GM18868 (cell line): ENCODE measurements around the gene UACA.
"Not testable (repeated sequence)": the region's sequence is repeated elsewhere in the genome, so short reads cannot be mapped to it uniquely, and the experiment has no call there.

Source experiments
- ATAC-seq: cut with Tn5 transposase; IDR thresholded peaks from one replicate; pipeline ENCODE4 v1.9.1; 2021; ENCODE audit warnings: mild to moderate bottlenecking, moderate library complexity; ENCODE audit not compliant: unreplicated experiment

Gene UACA

GRCh38 chr15:70753101-70753829, 10.1 kb downstream of the UACA start:
- ATAC-seq, result no peak

DNA sequence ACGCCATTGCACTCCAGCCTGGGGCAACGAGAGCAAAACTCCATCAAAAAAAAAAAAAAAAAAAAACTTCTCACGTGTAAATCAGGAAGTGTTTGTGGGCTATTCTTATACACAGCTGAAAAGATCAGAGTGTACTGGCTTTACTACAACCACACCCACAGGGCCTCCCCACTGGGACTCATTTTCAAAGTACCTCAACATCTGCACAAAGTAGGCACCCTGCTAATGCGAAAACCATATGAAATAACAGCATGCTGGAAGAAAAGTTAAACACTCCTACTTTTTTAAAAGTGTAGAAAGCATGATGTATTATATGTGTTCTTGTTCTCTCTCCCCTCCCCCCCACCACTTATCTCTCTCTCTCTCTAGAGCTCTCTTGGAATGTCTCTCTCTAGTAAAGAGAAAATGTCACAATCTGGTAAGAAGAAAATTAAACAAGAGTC, 11.1 kb downstream of the UACA start:
- no peak for ATAC-seq

DNA sequence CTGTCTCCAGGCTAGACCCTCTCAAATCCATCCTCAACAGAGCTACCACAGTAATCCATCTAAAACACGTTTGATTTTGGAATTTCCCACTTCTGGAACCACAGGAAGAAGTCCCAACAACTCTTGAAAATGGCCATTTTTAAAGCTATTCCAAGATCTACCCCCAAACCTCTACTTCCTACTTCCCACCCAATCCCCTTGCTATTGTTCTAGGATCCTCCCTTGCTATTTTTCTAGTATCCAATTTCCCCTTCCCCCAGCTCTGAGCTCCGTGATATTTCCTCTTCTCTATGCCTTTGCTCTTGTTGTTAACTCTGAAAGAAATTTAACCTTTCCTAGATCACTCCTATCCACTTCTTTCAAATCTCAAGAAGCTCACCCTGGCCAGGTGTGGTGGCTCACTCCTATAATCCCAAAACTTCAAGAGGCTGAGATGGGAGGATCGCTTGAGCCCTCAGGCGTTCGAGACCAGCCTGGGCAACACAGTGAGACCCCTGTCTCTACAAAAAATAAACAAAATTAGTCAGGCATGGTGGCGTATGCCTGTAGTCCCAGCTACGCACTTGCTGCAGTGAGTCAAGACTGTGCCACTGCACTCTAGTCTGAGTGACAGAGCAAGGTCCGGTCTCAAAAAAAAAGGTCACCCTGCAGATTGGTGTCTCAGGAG, 13.0 kb downstream of the UACA start:
- no peak for ATAC-seq

DNA sequence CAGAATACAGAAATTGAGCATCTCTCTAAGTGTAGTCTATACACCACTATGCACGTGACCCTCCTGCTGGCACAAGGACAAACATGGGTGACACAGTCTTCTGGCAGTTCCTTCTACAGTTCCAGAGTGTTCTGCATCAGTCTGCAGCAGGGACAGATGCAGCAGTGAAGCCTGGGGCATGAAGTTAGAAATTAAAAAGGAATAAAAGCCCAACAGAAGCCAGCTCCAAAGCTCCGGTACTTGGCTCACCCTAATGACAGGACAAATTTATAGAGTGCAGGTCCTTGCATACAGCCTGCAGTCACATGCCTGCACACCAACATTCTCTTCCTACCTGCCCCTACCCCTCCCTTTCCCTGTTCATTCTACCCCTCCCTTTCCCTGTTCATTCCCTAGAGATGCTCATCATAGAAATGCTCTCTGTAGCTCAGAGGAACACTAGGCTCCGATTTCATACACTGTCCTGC, 15.0 kb downstream of the UACA start:
- ATAC-seq, result no peak

DNA sequence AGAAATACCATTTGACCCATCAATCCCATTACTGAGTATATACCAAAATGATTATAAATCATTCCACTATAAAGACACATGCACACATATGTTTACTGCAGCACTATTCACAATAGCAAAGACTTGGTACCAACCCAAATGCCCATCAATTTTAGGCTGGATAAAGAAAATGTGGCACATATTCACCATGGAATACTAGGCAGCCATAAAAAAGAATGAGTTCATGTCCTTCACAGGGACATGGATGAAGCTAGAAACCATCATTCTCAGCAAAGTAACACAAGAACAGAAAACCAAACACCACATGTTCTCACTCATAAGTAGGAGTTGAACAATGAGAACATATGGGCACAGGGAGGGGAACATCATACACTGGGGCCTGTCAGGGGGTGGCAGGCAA, 16.8 kb downstream of the UACA start:
- ATAC-seq, result not testable (repeated sequence)

DNA sequence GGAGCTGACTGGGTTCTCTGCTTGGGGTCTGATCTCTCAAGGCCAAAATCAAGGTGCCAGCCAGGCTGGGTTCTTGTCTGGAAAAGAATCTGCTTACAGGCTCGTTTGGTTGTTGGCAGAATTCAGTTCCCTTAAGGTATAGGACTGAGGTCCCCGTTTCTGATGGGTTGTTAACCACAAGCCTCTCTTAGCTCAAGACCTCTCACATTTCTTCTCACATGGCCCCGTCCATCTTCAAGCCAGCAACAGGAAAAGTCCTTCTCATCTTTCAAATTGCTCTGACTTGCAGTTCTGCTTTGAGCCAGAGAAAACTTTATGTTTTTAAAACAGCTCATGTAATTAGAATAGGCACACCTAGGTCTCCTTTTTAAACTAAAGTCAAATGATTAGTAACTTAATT, 20.4 kb downstream of the UACA start:
- ATAC-seq, result no peak

DNA sequence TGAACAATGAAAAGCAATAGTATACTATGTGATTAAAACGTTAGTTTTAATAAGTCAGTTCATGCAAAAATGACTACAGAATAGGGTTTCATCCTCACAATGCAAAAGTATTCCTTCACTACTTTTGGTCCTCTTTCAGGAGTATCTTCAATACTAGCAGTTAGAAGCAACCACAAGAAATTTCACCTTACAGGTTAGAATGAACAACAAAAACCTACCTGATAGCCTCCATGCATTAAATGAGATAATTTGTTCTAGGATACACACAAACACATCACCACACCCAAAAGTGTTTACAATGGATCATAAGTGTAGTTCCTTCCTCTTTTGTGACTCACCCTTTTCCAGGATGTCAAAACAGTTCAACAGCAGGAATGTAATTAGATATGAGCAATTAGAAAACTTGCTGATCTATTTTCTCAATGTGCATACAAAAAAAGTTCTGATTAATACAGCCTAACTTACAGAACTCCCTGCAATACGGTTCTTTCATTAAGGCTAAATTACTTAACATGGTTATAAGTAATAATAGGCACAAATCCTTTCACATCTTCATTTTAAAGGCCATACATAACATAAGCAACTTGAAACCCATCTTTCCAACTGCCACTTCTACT, 21.6 kb downstream of the UACA start:
- ATAC-seq, result no peak

- ATAC-seq, result no peak
Measured at GRCh38 chr15:70741107-70741531, 22.2 kb downstream of the UACA start.

GRCh38 chr15:70735040-70735439, 28.3 kb downstream of the UACA start:
- ATAC-seq, result not testable (repeated sequence)

GRCh38 chr15:70729164-70729563, 34.2 kb downstream of the UACA start:
- no peak for ATAC-seq

DNA sequence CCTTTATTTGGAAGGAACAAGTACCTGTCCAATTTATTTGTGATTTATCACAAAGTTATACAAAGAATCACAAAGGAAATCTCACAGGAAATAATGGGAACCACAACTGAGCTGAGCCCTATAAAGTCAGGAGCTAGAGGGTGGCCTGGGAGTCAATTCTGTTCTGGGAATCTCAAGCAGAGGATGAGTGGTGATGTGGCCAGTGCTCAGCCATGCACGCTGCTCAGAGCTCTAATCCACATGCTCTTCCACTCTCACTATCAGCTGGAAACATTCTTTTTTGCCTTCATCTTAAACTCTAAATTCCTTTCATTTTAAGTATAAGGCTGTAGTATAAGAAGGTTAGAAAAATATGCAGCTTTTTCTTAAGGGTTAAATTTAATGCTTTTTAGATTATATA, 36.6 kb downstream of the UACA start:
- no peak for ATAC-seq

DNA sequence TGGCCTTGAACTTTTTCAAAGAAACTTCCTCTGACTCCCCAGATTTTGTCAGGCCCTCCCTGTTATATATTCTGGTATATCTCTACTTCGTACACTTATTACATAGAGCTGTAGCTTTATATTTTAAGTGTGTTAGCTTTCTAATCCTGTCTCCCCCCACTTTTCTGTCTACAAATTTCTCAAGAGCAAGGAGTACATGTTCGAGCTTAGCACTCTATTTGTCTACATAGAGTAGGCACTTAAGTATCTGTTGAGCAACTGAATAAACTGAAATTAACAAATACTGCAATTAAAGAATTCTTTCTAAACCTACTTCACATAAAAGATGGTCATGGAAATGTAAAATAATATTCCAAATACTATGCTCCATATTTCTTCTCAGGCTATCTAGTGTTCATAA, 39.4 kb downstream of the UACA start:
- ATAC-seq, result no peak

GRCh38 chr15:70723122-70723422, 40.3 kb downstream of the UACA start:
- ATAC-seq, result no peak

GRCh38 chr15:70722266-70723121, 40.9 kb downstream of the UACA start:
- no peak for ATAC-seq

GRCh38 chr15:70720228-70721016, 42.9 kb downstream of the UACA start:
- no peak for ATAC-seq

- no peak for ATAC-seq
Measured at GRCh38 chr15:70717237-70717793, 46.0 kb downstream of the UACA start.

GRCh38 chr15:70715840-70716485, 47.4 kb downstream of the UACA start:
- no peak for ATAC-seq

- no peak for ATAC-seq
Measured at GRCh38 chr15:70714565-70714964, 48.8 kb downstream of the UACA start.

DNA sequence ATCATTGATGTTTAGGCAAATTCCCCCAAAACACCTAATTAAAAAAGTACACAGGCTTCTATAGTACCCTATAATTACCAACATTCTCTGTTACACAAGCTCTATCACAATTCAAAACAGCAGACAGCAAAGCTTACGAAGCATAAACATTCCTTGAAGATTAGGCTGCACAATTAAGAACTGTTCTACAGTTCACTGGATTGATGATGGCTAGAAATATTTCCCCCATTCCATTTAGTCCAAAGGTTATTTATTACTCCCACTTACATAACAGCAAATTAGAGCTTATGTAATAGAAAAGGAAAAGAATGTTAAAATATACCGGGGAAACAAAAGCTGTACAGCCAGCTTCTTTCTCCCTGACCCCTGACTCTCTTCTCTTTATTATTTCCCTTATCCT, 49.3 kb downstream of the UACA start:
- no peak for ATAC-seq

GRCh38 chr15:70712271-70712670, 51.1 kb downstream of the UACA start:
- ATAC-seq, result no peak
